ENCODE results near the gene KIF13A.
A peak's percentile ranks its signal among the peaks of the same experiment; 100 is the strongest.
"Not testable (repeated sequence)": the region's sequence is repeated elsewhere in the genome, so short reads cannot be mapped to it uniquely, and the experiment has no call there.

The KIF13A gene

DNA sequence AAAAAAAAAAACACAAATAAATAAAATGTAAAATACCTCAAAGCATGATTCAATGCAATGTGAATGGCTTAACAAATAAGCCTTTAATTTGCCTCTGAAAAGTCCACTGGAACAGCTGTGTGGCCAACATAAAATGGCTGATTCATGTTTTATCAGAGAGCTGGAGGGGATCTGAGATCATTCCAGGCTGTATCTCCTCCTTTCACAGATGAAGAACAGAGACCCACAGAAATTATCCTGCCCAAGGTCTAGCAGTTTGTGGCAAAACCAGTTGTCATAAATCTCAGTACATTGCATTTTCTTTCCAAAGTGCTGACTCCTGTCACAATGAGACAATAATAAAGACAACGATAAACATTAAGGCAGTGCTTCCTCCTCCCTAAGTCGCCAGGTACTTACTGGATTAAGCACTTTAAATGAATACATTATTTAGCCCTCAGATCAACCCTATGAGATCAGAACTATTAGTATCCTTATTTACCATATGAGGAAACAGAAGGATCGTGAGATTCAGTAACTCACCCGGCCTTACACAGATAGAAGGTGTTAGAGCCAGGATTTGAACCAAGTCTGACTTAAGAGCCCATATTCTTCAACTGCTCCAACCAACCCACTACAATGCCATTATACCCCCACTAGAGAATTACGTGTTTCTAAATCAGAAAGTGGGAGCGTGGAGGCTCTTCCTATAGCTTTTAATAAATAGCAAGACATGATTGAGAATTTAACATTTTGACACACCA is 118.3 kb downstream of the KIF13A start:
- no peak for DNase-seq

- peak; percentile 36 to 92 for DNase-seq
These were observed 119.6 kb downstream of the KIF13A start for GRCh38 chr6:17867880-17868279.

DNA sequence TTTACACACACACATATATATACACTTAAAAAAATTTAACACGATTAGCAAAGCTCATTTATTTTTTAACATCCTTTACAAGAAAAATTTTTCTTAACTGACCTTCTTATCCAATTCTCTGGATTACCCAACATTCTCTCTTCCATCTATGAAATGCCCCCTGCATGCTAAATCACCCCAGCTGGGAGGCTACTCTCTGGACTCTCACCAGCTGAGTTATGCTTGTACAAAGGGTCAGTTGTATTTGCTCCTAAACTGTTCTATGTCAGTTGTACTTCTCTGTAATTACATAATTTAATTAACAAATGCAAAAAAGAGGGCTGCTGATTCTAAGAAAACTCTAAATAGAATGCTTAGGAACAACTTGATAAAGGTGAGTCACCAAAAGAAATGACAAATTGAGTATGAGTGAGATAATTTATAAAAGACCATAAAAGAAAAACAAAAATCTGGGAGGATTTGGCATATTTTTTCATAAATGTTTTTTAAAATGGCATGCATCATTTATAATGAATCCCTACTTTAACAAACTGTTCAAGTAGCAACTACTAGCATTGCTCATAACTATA is 120.5 kb downstream of the KIF13A start:
- DNase-seq: no peak

GRCh38 chr6:17865798-17866725 is 121.4 kb downstream of the KIF13A start:
- no peak for DNase-seq

DNA sequence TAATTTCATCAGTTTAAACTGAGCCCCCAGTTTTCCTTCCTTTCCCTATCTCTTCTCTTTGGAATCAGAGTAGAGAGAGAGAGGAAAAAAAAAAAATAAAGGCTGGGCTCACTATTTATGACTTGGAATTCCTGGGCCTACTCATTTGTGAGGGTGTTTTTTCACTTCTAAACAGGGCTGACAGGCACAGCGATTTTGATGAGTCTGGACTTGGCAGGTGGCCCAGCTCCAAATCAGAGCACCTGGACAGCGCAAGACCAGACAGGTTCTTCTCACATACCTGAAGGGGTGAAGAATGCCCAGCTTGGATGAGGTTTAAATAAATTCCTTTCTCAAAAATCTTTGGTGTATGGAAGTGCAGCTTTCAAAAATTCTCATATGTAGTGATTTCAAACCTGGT is 122.2 kb downstream of the KIF13A start:
- peak in 1 of 2 experiments; percentile 44 for DNase-seq

GRCh38 chr6:17863901-17864754 is 123.3 kb downstream of the KIF13A start:
- no peak for DNase-seq

DNA sequence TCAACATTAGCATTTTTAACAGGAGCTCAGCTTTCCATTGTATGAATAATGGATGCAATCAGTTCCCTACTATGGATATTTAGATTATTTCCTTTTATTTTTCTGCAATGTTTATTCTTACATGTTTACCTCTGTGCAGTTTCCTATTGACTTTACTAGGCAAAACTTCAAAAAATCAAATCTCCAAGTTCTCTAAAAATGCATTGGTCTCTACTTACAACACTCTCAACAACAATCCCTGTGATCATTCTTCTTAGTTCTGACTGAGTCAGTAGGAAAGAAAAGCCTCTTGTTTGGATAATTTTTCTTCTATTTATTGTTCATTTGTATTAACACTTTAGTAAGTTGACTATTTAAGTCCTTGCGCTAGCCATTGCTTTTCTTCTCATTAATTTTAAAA is 126.1 kb downstream of the KIF13A start:
- DNase-seq: no peak

DNA sequence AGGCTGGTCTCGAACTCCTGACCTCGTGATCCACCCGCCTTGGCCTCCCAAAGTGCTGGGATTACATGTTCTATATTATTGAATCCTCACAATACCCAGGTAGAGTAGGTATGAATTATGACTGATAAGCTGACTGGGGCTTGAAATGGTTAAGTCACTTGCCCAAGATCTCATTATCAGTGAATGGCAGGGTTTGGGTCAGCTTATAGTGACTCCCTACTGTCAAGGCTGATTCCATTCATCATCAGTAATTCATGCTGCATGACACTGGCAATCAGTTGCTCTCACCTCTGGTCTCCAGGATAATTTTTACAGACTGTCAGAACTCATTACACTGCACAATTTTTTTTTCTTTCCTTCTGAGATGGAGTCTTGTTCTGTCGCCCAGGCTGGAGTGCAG is 127.6 kb downstream of the KIF13A start:
- no peak for DNase-seq

GRCh38 chr6:17858584-17858983 is 128.9 kb downstream of the KIF13A start:
- DNase-seq: no peak

- not testable (repeated sequence) for DNase-seq
These were observed 130.2 kb downstream of the KIF13A start for GRCh38 chr6:17857188-17857587.

DNA sequence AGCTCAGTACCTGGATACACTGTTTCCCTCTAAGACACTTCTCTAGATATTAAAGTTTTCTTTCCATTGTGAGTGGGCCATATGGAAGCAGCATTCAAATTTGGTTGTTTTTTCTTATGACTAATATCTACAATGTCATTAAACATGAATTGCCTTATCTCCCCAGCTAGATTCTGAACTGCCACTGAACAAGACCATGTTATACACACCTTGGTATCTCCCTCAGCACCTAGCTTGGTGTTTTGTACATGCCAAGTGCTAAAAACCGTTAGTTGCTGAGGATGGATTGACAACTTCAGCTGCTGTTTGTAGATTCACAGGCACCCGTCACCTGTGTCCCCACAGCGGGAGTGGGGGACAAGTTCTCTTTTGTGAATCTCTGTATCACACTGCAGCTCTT is 131.1 kb downstream of the KIF13A start:
- DNase-seq: no peak

GRCh38 chr6:17855381-17855780 is 132.1 kb downstream of the KIF13A start:
- no peak for DNase-seq

- no peak for DNase-seq
These were observed 133.9 kb downstream of the KIF13A start for GRCh38 chr6:17853533-17853932.

DNA sequence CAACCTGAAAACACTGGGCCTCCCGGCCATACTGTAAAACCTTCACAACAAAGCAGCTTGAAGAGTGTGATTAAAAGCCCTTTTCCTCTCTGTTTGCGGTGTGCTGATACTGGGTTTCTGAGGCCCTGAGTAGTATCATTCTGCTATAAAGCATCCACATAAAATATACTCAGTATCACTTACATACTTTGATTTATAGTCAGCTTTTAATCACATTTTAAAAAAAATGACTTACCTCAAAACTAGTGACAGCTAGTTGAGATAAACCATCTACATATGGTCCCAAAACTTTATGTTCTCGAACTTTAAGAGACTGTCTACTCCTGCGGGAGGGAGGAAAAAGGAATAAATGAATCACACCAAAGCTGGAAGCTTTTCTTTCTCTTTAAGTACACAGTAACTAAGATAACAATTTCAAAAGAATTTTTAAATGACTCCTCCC is 135.7 kb downstream of the KIF13A start:
- DNase-seq: no peak

GRCh38 chr6:17851001-17851719 is 136.3 kb downstream of the KIF13A start:
- no peak for DNase-seq

DNA sequence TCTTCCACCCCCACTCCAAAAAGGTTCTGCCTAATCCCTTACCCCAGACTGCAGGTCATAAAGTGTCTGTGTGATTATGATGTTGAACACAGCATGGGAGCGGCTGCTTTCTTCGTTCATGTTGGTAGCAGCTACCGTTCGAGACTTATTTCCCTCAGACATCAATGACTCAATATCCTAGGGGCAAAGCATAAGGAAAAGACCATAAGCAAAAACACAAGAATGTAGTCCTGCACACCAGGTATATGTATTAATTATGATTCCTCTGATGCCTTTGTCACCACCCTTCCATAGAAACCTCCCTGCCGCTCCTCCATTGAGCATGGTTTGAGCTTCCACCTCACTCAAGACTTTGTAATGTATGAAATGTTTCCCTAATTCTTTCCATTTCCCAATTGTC is 137.2 kb downstream of the KIF13A start:
- no peak for DNase-seq

DNA sequence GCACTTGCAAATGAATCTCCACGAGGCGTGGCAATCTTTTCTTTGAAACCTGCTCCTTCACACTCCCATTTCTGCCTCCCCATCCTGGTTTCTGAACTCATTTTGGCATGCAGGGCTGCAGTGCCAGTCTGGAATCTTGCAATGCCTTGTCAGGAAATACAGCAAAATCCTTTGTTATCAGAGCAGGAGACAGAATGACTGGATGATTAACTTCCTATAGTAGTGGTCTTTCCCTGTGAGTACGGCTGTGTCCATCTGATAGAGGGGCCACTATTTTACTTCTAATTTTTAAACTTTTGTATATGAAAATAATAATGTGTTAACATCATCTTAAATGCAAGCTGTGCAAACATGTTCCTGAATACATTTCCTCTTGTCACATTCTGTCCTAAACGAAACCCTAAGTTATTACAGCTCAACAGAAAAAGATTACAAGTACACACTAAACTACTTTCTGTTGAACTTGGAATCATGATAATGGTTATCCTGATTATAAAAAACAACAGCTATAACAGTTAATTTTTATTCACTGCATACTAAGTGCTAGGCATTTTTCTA is 140.2 kb downstream of the KIF13A start:
- no peak for DNase-seq

DNA sequence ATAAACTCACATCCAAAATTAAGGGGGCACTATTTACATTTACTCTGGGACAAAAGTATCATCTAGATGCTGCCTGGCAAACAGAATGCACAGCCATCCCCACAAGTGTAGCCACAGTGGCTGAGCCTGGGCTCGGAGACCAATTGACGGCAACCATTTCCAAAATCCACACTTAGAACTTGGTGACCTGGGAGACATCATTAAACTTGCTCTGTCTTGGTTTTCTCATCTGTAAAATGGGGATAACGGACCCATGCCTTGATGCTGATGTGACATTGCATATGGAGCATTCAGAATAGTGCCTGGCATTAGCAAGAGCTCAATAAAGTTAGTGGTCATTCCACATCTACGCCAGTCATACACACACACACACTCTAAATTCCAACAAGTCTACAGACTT is 140.7 kb downstream of the KIF13A start:
- no peak for DNase-seq

- DNase-seq: no peak
These were observed 141.8 kb downstream of the KIF13A start for GRCh38 chr6:17845598-17845997.

GRCh38 chr6:17844967-17845366 is 142.5 kb downstream of the KIF13A start:
- not testable (repeated sequence) for DNase-seq
